ENCODE results near the gene PTH1R. TPM values are rescaled to one million over a fixed set of nuclear protein-coding genes. Genes with fewer than 3 reads are reported as not detected.
A peak's percentile ranks its signal among the peaks of the same experiment; 100 is the strongest.

Gene PTH1R
- total and polyA plus RNA-seq, 12 donors, result 1.5 to 89.8 (median 4.2) TPM

DNA sequence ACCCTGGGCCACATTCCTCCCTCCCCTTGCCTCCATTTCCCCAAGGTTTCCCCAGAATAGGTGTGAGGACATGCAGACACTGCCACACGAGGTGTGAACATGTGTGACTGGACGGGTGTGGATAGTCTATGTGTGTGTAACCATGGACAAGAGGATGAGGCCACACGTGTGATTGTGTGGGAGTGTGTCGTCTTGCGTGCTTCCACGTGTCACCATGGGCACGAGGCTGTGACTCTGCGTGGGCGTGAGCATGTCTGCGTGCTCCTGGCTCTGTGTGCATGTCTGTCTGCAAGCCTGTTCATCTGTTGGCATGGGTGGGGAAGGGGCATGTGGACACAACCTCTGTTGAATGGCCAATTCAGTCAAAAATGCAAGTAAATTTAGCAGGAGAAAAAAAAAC is 8.1 kb upstream of the PTH1R start:
- Histone ChIP-seq H3K4me3 (no peak overlapping the region), H3K36me3 (no peaks in the 10 kb centered on the region), H3K9me3 (no peaks in the 10 kb centered on the region), H3K27ac (peak overlapping the region in 5 of 10 donors; percentile 7 to 98 (median 31)), H3K4me1 (peaks cover 32 to 99% (median 58%) of the 10 kb centered on the region in 9 donors), H3K27me3 (no peaks in the 10 kb centered on the region)
- intact Hi-C loops (cut with DNase I), result loop anchor here in 8 of 10 donors (5.0 to 10.0 kb wide), 2 partner anchors 38 to 455 kb away; no protein-coding TSS in a partner anchor
- WGBS, 2 donors, result 75 to 80% methylated on average over 10 of the region's 10 CpGs
- no peak for ATAC-seq
- TF ChIP-seq, protein P1, sequence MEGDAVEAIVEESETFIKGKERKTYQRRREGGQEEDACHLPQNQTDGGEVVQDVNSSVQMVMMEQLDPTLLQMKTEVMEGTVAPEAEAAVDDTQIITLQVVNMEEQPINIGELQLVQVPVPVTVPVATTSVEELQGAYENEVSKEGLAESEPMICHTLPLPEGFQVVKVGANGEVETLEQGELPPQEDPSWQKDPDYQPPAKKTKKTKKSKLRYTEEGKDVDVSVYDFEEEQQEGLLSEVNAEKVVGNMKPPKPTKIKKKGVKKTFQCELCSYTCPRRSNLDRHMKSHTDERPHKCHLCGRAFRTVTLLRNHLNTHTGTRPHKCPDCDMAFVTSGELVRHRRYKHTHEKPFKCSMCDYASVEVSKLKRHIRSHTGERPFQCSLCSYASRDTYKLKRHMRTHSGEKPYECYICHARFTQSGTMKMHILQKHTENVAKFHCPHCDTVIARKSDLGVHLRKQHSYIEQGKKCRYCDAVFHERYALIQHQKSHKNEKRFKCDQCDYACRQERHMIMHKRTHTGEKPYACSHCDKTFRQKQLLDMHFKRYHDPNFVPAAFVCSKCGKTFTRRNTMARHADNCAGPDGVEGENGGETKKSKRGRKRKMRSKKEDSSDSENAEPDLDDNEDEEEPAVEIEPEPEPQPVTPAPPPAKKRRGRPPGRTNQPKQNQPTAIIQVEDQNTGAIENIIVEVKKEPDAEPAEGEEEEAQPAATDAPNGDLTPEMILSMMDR (IDR thresholded peaks at IDR 0.05), result no peak
- no peak for DNase-seq

DNA sequence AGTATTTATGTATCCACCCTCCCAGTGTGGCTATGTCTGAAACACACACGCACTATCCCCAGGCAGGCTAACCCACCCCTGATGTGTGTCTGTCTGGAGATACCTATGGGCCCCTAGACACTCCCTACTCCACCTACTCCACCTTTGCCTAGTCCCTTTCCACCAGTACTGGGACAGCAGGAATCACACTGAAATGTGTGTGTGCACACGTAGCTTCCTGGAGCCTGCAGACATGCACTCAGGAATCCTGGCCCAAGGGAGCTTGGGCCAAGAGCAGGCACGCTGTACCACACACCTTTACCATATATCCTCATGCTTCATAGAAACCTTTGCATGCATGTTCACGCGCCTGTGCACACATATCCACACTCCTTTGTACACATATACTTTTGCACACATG is 6.9 kb upstream of the PTH1R start:
- Histone ChIP-seq H3K27me3 (no peaks in the 10 kb centered on the region), H3K4me3 (no peak overlapping the region), H3K9me3 (no peaks in the 10 kb centered on the region), H3K36me3 (no peaks in the 10 kb centered on the region), H3K27ac (no peak overlapping the region), H3K4me1 (peaks cover 32 to 96% (median 58%) of the 10 kb centered on the region in 9 donors)
- TF ChIP-seq, protein P1 (IDR thresholded peaks at IDR 0.05), result no peak
- WGBS, 2 donors, result 87 to 91% methylated on average over 5 of the region's 5 CpGs
- no peak for ATAC-seq
- intact Hi-C loops (cut with DNase I), result no loop called here
- no peak for DNase-seq

DNA sequence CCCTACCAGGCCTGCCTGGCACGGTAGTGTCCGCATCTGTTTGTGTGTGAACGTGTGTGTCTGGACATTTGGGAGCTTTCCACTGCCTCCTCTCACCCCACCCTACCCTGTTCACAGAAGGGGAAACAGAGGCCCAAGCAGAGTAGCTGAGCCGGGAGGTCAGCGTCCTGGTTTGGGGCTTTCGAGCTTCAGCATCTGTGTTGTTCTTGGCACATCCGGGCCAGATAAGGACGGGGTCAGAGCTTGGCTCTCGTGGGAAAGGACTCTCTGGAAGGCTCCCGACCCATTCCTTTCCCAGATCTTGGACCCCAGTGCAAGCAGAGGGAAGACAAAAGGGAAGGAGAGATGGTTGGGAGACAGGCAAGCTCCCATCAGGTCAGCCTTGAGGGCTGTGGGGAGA is 6.3 kb upstream of the PTH1R start:
- ATAC-seq (no peak), DNase-seq (peak; percentile 49 to 64)
- no peak overlapping the region for H3K4me3 ChIP-seq
- peak overlapping the region in 7 of 10 donors; percentile 18 to 61 (median 34) for H3K27ac ChIP-seq
- no peaks in the 10 kb centered on the region for H3K36me3 ChIP-seq
- TF ChIP-seq, protein P1 (IDR thresholded peaks at IDR 0.05), result no peak
- no peaks in the 10 kb centered on the region for H3K9me3 ChIP-seq
- intact Hi-C loops (cut with DNase I), result no loop called here
- H3K27me3 ChIP-seq, result no peaks in the 10 kb centered on the region
- 33 to 55% methylated on average over 10 of the region's 10 CpGs for WGBS, 2 donors
- peaks cover 32 to 91% (median 58%) of the 10 kb centered on the region in 9 donors for H3K4me1 ChIP-seq

DNA sequence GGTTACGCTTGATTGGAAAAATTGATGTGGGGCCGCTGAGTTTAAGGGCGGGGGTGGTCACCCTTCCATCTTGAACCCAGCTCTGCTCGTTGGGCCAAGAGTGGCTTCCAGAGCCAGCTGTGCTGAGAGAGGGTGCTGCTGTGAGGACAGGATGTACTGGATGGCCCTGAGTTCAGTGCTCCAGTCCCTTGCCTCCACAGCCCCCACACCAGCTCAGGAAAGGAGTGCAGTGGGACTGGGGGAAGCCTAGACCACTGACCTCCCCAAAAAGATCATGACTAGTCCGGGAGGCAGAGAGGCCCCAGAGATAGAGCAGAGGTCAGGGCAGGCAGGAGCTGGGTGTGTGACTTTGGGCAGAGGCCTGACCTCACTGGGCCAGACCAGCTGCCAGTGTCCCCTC is 4.0 kb upstream of the PTH1R start:
- peak in 1 of 2 donors; percentile 24 for DNase-seq
- Histone ChIP-seq H3K36me3 (no peaks in the 10 kb centered on the region), H3K27ac (peak overlapping the region in 9 of 10 donors; percentile 40 to 73 (median 56)), H3K4me1 (peaks cover 19 to 70% (median 43%) of the 10 kb centered on the region in 9 donors), H3K9me3 (no peaks in the 10 kb centered on the region), H3K4me3 (no peak overlapping the region), H3K27me3 (no peaks in the 10 kb centered on the region)
- intact Hi-C loops (cut with DNase I), result no loop called here
- TF ChIP-seq, protein P1 (IDR thresholded peaks at IDR 0.05), result no peak
- ATAC-seq, result peak in 1 of 8 donors; percentile 3
- 71 to 72% methylated on average over 5 of the region's 5 CpGs for WGBS, 2 donors
